Common myeloid progenitor, CD34-positive (primary cell): ENCODE data around the gene PALLD.

ENCODE experiments used
- CTCF ChIA-PET: fragments of 350-600 bp; sonication (Branson Sonifier 250); formaldehyde crosslinking; loops from one replicate; lab custom pipeline; 2021; ENCODE audit warnings: antibody characterized with exemption; lab: Charles Lee
- POLR2A ChIA-PET: fragments of 350-600 bp; sonication (Branson Sonifier 250); formaldehyde crosslinking; loops from one replicate; lab custom pipeline; 2021; ENCODE audit warnings: antibody characterized with exemption; lab: Charles Lee
- DNase-seq, 3 donors: peaks; one replicate each; pipeline versions ENCODE4 v3.0.0 to v3.0.0-alpha.2; 2013
- H3K27ac ChIP-seq, 2 experiments: 1 replicate in 1 of 2; 2 replicates in 1 of 2; pipeline ENCODE4 v1.7.0; 2013; ENCODE audit warnings: inconsistent platforms in 2 of 2, low read length in 2 of 2, mild to moderate bottlenecking in 2 of 2, low read depth in 1 of 2, moderate library complexity in 1 of 2; ENCODE audit not compliant: severe bottlenecking in 2 of 2, insufficient read depth in 1 of 2, poor library complexity in 1 of 2
- H3K27me3 ChIP-seq, 5 experiments: replicated peaks in 2 of 5; 1 replicate in 3 of 5; 2 replicates in 2 of 5; pipeline versions ENCODE4 v1.6.1 to v1.7.0; 2013; ENCODE audit warnings: low read length in 4 of 5, mild to moderate bottlenecking in 2 of 5, moderate library complexity in 2 of 5, inconsistent platforms in 1 of 5; ENCODE audit not compliant: insufficient read depth in 5 of 5, control insufficient read depth in 4 of 5
- H3K36me3 ChIP-seq, 4 experiments: 1 replicate in 2 of 4; 2 replicates in 2 of 4; pipeline versions ENCODE4 v1.6.1 to v1.7.0; 2013; ENCODE audit warnings: low read length in 3 of 4, control low read depth in 1 of 4, mild to moderate bottlenecking in 1 of 4; ENCODE audit not compliant: control insufficient read depth in 4 of 4, insufficient read depth in 4 of 4
- H3K4me1 ChIP-seq, 4 experiments: 1 replicate in 3 of 4; 2 replicates in 1 of 4; pipeline versions ENCODE4 v1.6.1 to v1.7.1; 2013; ENCODE audit warnings: low read length in 3 of 4, mild to moderate bottlenecking in 3 of 4, control low read depth in 1 of 4, inconsistent platforms in 1 of 4, moderate library complexity in 1 of 4; ENCODE audit not compliant: control insufficient read depth in 4 of 4, insufficient read depth in 4 of 4; ENCODE audit errors: control extremely low read depth in 1 of 4
- H3K4me3 ChIP-seq, 7 experiments: 1 replicate in 4 of 7; 2 replicates in 3 of 7; pipeline versions ENCODE4 v1.5.1 to v1.7.0; 2013; ENCODE audit warnings: mild to moderate bottlenecking in 7 of 7, low read length in 6 of 7, moderate library complexity in 6 of 7, inconsistent platforms in 2 of 7, low read depth in 2 of 7, control low read depth in 1 of 7; ENCODE audit not compliant: insufficient read depth in 4 of 7, control insufficient read depth in 1 of 7; ENCODE audit errors: extremely low read depth in 1 of 7
- H3K9me3 ChIP-seq, 5 experiments: 1 replicate in 4 of 5; 2 replicates in 1 of 5; pipeline versions ENCODE4 v1.6.1 to v1.7.1; 2013; ENCODE audit warnings: low read length in 4 of 5, mild to moderate bottlenecking in 2 of 5, inconsistent platforms in 1 of 5, low read depth in 1 of 5, moderate library complexity in 1 of 5; ENCODE audit not compliant: control insufficient read depth in 4 of 5, insufficient read depth in 2 of 5; ENCODE audit errors: control extremely low read depth in 1 of 5
- WGBS: methylation state at CpG from one replicate; pipeline ENCODE4 v1.1.5; 2013; ENCODE audit not compliant: insufficient coverage; 5-methylcytosine and 5-hydroxymethylcytosine counted together

PALLD gene

DNA sequence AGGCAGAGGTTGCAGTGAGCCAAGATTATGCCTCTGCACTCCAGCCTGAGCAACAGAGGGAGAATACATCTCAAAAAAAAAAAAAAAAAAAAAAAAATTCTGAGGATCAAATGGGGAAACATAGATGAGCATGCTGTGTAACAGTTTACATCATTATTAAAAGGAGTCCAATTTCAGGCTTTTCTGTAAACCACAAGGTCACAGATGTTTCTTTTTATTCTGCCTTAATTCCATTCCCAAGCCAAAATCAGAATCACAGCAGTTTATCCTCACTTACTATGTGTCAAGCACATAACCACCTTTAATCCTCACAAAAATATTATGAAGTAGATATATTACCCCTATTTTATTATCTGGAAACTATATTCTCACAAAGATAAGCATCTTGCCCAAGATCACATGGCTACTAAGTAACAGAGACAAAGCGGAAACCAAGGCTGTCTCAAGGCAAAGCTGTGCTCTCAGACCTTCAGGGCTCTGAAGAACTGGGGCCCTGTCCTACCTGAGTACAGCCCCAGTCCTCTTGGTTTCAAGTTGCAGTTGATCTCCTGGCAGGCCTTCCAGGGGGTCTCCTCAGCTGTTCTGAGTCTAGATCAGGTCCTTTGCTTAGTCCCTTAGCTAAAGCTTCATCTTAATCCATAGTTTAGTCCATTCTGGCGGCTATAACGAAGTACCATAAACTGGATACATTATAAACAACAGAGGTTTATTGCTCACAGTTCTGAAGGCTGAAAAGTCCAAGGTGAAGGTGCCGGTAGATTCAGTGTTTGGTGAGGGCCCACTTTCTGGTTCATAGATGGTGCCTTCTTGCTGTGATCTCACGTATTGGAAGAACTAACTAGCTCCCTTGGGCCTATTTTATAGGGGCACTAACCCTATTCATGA lies 141.3 kb downstream of the PALLD start:
- H3K27ac ChIP-seq: no peak overlapping the region
- no peak for DNase-seq
- no peaks in the 10 kb centered on the region for H3K36me3 ChIP-seq
- H3K27me3 ChIP-seq: peaks cover 0 to 32% (median 17%) of the 10 kb centered on the region in 5 experiments
- ChIA-PET POLR2A (no interaction called here), CTCF (interaction anchor here (1.1 to 1.5 kb wide), 3 partner anchors 9 to 675 kb away, joined by 3 read pairs; no protein-coding TSS in a partner anchor)
- H3K9me3 ChIP-seq: peaks cover 0 to 3% (median 0%) of the 10 kb centered on the region in 5 experiments
- 80% methylated on average over 1 of the region's 5 CpGs for WGBS
- peaks cover 4 to 10% (median 10%) of the 10 kb centered on the region in 4 experiments for H3K4me1 ChIP-seq
- no peak overlapping the region for H3K4me3 ChIP-seq

DNA sequence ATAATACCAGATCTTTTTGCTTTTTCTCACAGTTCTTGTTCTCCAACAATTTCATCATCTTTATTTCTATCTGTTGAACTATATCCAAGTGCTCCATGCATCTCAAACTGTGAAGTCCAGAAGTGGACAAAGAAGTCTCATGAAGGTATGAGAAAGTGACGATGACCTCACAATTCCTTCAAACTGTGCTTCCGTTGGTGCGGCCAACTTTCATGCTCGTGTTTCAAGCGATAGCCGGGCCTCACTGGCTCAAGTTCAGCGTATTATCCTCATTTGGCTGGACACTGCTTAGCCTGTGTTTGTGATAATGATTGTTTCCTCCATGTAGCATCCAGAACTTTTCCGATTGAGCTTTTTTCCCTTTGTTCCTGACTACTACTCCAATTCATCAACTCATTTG lies 143.1 kb downstream of the PALLD start:
- ChIA-PET POLR2A (no interaction called here), CTCF (interaction anchor here (0.6 kb wide), 1 partner anchor 483 kb away, joined by 3 read pairs; no protein-coding TSS in a partner anchor)
- DNase-seq: no peak
- 96% methylated on average over 8 of the region's 8 CpGs for WGBS
- H3K27me3 ChIP-seq: peaks cover 0 to 22% (median 13%) of the 10 kb centered on the region in 5 experiments
- H3K36me3 ChIP-seq: no peaks in the 10 kb centered on the region
- peaks cover 0 to 3% (median 0%) of the 10 kb centered on the region in 5 experiments for H3K9me3 ChIP-seq
- H3K4me3 ChIP-seq: no peak overlapping the region
- no peak overlapping the region for H3K27ac ChIP-seq
- H3K4me1 ChIP-seq: no peaks in the 10 kb centered on the region

DNA sequence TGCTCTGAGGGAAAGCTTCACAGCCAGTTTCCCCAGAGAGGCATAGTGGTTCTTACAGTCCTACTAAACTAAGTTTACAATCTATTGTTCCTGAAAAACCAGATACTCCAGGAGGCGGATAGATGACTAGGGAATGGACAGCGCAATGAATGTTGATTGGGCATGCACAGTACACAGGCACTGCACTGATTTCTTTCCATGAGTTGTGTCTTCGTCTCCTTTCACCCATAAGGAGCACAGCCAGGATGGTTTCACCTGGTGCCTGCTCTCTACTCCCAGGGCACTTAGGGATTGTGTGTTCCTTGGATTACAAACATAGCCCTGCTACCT lies 144.9 kb downstream of the PALLD start:
- H3K4me1 ChIP-seq: no peaks in the 10 kb centered on the region
- WGBS: 100% methylated on average over 2 of the region's 3 CpGs
- POLR2A ChIA-PET: no interaction called here
- no peak overlapping the region for H3K4me3 ChIP-seq
- peaks cover 0 to 3% (median 0%) of the 10 kb centered on the region in 5 experiments for H3K9me3 ChIP-seq
- no peaks in the 10 kb centered on the region for H3K36me3 ChIP-seq
- peaks cover 0 to 4% (median under 1%) of the 10 kb centered on the region in 5 experiments for H3K27me3 ChIP-seq
- CTCF ChIA-PET: no interaction called here
- no peak for DNase-seq
- H3K27ac ChIP-seq: no peak overlapping the region

DNA sequence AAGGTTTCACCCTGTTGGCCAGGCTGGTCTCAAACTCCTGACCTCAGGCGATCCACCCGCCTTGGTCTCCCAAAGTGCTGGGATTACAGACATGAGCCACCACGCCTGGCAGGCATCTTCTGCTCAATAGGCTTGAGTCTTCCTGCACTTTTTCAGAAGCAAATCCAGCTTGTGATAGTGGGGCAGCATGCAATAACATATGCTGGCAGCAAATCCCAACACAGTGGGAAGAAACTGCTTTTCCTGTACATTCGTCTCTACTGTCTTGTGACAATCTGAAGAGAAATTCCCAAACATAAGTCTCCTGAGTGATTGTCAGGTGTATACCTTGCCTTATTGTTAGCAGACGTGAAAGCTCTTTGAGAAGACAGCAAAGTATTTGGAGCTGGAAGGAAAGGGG lies 145.7 kb downstream of the PALLD start:
- no peak for DNase-seq

DNA sequence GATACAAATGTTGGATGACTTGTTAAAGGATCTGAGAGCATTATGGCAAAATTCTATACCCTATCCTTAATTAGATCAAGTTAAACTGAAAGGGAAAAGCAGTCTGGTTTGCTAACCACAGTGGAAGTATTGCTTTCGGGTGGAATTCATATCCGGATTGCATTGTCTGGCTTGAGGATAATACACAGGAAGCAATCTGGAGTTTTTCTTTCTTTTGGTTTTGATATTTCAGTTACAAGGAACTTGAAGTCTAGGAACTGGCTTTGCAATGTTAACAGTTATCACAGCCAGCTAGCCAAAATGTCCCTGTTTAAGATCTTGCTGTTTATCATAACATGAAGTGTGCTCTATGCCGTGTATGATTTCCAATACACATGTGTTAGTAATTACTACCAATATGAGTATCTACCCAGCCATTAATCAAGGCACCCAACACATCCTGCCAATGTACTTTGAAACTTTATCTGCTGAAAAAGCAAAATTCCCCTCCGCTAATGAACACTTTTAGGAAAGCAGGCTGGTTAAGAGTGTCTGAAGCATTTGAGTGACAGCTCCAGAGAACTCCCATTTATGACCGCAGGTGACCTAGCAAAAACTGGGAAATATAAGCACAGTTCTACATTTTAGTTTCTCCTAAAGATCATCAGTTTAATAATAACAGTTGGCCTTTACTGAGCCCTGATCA lies 146.4 kb downstream of the PALLD start:
- WGBS: 54% methylated on average over 4 of the region's 5 CpGs
- CTCF ChIA-PET: interaction anchor here (0.8 kb wide), 1 partner anchor 8 kb away, joined by 4 read pairs; no protein-coding TSS in a partner anchor
- Histone ChIP-seq H3K27ac (no peak overlapping the region), H3K36me3 (no peaks in the 10 kb centered on the region), H3K4me3 (no peak overlapping the region), H3K4me1 (no peaks in the 10 kb centered on the region), H3K9me3 (peaks cover 0 to 3% (median 0%) of the 10 kb centered on the region in 5 experiments), H3K27me3 (peaks cover 0 to under 1% (median 0%) of the 10 kb centered on the region in 5 experiments)
- POLR2A ChIA-PET: no interaction called here
- no peak for DNase-seq

More for the DNA sequence above, 145.7 kb downstream of the PALLD start:
- Histone ChIP-seq H3K36me3 (no peaks in the 10 kb centered on the region), H3K9me3 (peaks cover 0 to 3% (median 0%) of the 10 kb centered on the region in 5 experiments), H3K27me3 (peaks cover 0 to 3% (median 0%) of the 10 kb centered on the region in 5 experiments), H3K27ac (no peak overlapping the region), H3K4me1 (no peaks in the 10 kb centered on the region), H3K4me3 (no peak overlapping the region)
- ChIA-PET POLR2A (no interaction called here), CTCF (interaction anchor here (0.8 kb wide), 1 partner anchor 9 kb away, joined by 4 read pairs; no protein-coding TSS in a partner anchor)
- 97% methylated on average over 4 of the region's 5 CpGs for WGBS

DNA sequence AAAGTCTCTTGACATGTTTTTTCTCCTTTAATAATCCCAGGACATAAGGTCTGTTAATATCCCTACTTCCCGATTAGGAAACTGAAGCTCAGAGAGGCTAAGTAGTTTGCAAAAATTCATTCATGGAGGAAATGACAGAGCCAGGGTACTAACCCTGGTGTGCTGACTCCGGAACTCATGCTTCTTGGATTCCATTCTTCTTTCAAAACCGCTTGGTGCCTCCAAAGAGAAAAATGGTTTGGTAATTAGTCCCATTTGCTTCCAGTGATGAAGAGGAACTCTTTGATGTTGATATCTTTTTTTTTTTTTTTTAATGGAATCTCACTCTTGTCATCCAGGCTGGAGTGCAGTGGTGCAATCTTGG lies 146.9 kb downstream of the PALLD start:
- ChIA-PET CTCF (no interaction called here), POLR2A (no interaction called here)
- WGBS: 80% methylated on average over 1 of the region's 3 CpGs

More for the DNA sequence above, 146.9 kb downstream of the PALLD start:
- H3K4me1 ChIP-seq: no peaks in the 10 kb centered on the region
- no peaks in the 10 kb centered on the region for H3K9me3 ChIP-seq
- no peaks in the 10 kb centered on the region for H3K27me3 ChIP-seq
- no peak overlapping the region for H3K27ac ChIP-seq
- H3K36me3 ChIP-seq: no peaks in the 10 kb centered on the region
- H3K4me3 ChIP-seq: no peak overlapping the region
- DNase-seq: no peak
